NK-92 treated with Interleukin-12 subunit alpha and Interleukin-12 subunit beta, amount 100 ng/mL, for 24 hours (cell line): ENCODE data around the gene MEIOB.
"Not testable (repeated sequence)": the region's sequence is repeated elsewhere in the genome, so short reads cannot be mapped to it uniquely, and the experiment has no call there.

Experiments used
- DNase-seq: peaks from one replicate; lab custom pipeline; 2025; lab: John Stamatoyannopoulos, UW

Gene MEIOB

DNA sequence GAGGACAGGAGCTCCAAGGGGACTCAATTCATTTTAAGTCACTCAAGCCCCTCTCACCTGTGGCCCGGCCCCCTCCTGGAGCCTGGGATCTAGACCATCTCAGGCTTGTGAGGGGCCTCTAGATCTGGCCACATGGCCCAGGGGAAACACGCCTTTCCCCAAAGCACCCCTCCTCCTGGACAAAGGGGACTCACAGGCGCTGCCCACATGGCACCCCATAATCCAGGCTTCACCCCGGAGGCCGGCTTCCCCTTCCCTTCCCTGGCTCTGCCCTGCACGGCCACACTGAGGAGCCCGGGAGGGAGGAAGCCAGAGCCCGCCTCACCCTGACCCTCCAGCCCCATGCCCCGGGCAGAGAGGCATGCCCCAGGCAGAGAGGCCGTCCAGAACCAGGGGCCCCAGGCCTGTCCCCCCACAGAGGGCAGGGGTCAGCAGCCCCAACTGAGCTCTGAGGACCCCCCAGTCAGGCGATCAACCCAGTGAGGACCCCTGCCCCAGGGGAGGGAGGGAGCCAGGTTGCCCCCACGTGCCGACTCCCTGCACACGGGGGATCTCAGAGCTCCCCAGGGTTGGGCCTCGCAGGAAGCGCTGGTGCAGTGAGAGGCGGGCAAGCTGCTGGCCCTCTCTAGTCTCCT is 35.4 kb upstream of the MEIOB start:
- no peak for DNase-seq

DNA sequence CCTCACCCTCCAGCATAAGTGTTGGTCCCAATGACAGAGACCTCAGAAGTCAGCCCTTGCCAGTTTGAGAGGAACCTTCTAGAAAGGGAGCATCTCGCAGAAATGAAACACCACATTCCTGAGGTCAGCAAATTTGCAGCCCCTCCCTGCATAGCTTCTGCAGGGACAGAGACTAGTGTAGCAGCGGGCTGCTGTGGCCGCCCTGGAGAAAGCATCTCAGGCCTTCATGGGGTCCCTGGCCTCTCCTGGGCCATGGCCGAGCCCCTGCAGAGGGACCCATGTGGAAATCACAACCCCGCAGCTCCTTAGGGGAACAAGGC is 34.8 kb upstream of the MEIOB start:
- no peak for DNase-seq

DNA sequence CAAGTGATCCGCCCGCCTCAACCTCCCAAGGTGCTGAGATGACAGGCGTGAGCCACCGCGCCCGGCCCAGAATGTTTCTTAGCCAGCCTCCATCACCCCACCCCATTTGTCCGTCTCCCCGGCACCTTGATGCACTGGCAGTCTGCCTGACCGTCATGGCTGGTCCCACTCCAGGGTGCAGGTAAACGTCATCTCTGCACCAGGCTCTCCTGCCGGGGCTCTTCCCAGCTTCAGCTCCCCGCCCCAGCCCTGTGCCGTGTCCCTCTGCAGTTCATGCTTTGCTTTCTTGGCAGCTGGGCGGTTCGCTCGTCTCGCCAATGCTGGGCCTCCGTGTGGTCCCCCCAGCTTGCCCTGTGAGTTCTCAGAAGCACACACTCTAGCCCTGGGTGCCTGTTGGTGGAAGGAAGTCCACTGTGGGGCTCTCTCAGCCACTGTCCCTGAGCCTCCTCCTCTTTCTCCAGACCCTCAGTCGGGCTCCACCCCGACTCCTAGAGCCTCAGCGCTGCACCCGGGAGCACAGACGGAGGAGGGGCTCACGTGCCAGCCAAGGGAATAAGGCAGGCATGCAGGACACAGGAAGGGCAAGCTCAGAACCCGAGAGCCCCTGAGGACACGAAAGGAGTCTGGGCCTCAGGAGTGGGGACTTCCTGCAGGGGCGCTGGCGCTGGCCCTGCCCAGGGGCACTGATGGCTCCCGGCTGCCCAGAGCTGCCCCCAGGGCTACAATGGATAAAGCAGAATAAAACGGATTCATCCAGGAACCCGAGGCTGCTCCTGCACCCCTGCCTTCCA is 34.3 kb upstream of the MEIOB start:
- DNase-seq: no peak

DNA sequence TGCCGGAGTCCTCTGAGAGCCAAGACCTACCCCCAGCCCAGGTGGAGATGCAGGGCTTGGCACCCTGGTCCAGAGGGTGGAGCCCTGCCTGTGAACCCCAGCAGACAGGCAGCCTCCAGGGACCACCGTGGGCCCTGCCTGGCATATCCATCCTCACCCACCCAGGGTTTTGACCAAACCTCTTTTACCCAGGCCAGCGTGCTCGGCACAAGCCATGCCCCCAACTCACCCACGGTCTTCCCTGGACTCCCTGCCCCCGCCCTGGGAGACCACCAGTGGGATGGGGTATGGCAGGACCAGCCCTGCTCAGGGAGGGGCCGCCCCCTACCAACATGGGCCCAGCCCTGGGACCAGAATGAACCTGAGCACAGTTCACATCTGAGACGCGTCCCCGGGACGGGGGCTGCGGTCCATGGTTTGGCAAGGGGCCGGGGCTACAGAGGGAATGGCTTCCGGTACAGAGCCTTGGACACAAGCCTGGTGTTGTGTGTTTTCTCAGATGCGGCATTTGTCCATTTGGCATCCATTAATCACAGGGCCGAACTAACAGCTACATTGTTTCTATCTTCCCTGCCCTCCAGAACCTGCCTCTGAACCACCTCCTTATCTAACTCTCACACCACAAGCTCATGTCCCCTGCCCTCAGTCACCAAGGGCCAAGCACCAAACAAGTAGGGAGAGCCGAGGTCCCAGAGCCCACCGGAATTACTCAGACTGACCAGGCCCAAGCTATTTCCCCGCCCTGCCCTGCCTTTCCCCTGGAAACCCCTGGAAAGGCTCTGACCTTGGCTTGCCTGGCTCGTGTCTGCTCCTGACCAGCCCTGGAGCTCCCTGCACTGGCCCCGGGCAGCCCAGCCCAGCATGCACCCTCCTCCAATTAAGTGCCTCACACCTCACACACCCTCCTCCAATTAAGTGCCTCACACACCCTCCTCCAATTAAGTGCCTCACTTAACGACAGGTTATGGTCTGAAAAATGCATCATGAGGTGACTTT is 32.2 kb upstream of the MEIOB start:
- no peak for DNase-seq

DNA sequence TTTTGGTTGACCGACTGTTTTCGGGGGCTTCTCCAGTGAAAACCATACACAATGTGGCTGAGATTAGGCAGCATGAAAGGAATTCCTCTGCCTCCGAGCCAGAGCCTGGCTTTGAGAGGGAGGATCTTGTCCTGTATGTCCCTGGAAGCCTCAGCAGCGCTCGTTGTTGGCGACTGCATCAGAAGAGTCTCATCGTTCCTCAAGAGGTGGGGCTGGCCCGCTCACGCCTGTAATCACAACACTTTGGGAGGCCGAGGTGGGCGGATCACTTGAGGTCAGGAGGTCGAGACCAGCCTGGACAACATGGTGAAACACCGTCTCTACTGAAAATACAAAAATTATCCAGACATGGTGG is 31.2 kb upstream of the MEIOB start:
- DNase-seq: no peak

DNA sequence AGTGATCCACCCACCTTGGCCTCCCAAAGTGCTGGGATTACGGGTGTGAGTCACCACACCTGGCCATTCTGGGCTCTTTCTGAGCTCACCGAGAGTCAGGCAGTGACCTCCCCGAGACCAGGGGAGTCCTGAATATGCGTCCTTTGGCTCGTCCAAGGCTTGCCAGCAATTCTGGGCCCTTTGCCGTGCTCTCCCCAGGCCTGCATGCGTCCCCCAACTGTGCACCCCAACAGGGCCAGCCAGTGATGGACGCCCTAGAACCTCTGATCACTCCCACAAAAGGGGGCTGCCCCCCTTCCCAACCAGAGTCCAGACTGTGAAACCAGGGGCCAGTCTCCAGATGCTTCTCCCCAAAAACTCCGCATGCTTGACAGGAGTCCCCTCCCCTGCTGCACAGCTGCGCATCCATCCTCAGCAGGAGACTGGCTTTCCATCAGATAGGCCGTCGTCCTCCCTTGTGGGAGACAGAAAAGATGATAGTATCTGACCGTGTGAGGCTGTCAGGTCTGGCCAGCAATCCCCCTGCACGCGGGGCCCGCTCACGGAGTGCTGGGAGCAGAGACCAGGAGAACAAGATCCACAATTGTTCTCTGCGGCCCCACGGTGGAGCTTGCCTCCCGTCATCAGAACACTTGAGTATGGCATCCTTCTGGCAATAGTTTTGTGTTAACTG is 30.7 kb upstream of the MEIOB start:
- no peak for DNase-seq

DNA sequence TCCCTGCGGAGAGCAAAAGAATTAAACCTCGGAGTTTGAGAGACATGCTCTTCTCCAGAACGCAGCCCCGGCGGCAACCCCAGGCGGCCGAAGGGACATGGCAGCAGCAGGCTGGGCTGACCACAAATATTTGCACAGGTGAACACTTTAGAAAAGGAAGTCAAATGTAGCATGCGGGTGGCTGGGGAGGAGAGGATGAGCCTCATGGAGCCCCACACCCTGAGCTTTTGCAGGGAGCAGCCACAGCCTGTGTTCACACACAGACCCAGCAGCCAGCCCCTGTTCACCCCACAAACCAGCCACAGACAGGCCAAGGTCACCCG is 28.4 kb upstream of the MEIOB start:
- no peak for DNase-seq

DNA sequence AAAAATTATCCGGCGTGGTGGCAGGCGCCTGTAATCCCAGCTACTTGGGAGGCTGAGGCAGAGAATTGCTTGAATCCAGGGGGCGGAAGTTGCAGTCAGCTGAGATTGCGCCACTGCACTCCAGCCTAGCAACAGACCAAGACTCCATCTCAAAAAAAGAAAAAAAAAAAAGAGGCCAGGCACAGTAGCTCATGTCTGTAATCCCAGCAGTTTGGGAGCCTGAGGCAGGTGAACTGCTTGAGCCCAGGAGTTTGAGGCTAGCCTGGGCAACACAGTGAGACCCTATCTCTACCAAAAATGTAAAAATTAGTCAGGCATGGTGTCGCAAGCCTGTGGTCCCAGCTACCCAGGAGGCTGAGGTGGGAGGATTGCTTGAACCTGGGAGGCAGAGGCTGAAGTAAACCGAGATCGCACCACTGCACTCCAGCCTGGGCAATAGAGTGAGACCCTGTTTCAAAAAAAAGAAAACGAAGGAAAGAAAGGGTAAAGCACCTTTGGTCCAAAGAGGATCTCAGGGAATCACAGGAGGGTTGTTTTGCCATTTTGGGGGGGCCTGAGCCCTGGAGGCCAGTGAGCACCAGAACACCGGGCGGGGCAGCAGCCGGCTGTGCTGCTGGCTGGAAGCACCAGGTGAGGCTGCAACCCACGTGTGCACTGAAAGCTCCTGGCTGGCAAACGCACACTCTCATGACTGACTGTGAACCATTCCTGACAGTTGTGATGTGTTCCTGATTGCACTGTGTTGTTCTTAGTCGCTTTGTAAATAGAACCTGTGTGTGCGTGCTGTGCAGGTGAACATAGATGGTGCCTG is 27.9 kb upstream of the MEIOB start:
- DNase-seq: no peak

DNA sequence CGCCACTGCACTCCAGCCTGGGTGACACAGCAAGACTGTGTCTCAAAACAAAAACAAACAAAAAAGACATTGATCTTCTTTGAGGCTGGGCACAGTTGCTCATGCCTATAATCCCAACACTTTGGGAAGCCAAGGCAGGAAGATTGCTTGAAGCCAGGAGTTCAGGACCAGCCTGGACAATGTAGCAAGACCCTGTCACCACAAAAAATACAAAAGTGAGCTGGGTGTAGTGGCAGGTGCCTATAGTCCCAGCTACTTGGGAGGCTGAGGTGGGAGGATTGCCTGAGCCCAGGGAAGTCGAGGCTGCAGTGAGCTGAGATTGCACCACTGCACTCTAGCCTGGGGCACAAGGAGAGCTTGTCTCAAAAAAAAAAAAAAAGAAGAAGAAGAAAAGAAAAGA is 25.7 kb upstream of the MEIOB start:
- not testable (repeated sequence) for DNase-seq

DNA sequence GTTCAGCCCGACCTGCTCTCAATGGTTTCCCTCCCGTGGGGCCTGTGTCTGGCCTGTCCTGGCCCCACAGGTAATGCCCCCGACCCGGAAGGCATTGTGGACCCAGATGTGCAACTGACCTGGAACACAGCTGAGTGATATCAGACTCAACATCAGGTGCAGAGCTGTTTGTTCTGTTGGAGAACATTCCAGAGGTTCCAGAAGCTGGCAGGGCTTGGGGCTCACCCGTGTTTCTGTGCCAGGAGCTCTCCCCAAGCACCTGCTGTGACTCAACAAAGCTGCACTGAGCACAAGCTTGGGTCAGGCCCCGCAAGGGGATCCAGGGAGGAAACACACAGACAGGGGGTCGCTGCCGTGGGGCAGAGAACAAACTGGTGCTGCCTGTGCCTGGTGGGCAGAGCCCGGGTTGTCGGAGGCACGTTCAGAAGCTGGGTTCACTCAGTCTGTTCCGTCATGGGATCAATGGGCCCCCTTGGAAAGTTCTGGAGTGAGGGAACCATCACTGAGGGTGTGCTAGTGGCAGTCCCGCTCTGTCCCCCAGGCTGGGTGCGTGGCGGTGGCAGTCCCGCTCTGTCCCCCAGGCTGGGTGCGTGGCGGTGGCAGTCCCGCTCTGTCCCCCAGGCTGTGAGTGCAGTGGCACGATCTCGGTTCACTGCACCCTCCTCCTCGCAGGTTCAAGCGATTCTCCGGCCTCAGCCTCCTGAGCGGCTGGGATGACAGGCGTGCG is 24.1 kb upstream of the MEIOB start:
- no peak for DNase-seq

DNA sequence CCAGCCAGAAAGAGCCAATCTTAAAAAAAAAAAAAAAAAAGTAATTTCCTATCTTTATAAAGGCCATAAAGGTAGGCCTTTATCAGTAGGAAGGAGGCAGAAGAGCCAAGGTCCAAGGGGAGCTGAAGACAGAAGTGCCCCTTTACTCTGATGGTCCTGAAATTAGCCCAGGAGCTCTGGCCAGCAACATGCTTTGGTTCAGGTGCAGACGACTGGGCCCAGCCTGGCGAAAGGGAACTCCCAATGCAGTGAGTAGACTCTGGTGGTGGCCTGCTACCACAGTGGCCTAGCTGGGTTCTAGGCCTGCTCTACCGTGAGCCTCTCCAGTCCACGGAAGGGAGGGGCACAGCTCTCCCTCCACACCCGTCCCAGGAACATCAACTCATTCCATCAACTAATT is 23.1 kb upstream of the MEIOB start:
- DNase-seq: no peak

DNA sequence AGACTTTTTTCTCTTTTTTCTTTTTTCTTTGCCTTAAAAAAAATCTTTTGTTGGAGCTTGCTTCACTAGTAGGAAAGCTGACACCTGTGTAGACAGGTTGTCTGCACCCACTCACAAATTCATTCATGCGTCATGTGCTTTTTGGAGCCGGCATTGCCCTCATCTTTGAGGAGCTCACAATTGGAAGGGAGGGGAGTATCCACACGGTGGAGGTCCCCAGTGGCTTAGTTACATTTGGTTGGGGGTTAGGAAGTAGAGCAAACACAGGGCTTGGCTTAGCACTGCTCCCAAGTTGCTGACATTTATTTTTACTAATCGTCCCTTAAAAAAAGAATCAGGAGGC is 18.7 kb upstream of the MEIOB start:
- DNase-seq: no peak

DNA sequence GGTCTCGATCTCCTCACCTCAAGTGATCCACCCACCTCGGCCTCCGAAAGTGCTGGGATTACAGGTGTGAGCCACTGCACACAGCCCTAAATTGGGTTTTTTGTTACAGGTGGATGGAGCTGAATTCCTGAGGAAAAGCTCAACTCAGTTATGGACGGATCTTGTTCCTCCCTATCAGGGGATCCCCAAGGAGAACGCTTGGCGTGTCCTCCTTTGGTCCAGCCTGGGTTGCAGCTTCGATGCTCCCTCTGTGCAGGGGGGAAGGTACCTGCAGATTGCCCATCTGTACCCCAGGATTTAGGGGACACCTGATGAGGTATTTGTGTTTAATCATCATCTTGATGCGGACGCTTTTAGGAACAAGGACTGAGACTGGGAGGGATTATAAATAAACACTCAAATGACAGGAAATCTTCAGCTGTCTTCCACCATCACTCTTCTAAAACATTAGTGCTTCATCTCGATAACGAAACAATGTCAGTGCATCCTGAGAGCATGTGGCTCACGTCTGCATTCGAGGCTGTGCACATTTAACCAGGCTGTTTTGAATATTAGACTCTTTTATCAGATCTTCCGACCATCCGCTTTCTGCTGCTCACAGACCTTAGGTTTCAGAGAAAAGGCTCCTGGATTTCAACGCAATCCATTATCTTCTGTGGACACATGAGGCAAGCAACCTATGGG is 18.2 kb upstream of the MEIOB start:
- no peak for DNase-seq

DNA sequence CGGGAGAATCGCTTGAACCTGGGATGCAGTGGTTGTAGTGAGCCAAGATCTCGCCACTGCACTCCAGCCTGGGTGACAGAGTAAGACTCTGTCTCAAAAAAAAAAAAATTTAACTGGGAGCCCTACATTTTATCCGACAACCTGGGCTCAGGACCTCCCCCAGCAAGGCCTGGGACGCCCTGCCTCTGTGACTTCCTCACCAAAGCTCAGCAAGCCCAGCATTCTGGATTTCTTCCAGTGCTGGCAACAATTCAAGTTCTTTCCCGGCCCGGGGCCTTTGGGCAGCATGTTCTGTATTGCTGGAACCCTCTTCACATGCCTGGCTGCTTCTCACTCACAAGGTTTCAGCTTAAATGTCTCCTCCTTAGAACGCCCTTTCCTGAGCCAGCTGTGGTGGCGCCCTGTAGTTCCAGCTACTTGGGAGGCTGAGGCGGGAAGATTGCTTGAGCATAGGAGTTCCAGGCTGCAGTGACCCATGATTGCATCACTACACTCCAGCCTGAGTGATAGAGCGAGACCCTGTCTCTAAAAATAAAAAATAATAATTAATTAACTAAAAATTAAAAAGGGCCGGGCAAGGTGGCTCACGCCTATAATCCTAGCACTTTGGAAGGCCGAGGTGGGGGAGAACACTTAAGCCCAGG is 15.9 kb upstream of the MEIOB start:
- DNase-seq: no peak

DNA sequence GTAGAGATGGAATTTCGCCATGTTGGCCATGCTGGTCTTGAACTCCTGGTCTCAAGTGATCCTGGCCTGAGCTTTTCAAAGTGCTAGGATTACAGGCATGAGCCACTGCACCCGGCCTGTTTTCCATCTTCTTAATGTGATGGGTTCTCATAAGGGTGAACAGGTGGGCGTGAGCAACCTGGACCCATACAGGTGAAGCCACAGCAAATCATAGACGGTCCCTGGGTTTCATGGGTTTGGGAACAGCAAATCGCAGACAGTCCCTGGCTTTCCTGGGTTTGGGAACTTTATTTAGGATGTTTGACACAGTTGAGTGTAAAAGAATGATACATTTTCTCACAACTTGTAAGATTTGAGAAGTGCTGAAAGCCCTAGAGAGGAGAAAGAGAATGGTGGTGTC is 12.9 kb upstream of the MEIOB start:
- no peak for DNase-seq

DNA sequence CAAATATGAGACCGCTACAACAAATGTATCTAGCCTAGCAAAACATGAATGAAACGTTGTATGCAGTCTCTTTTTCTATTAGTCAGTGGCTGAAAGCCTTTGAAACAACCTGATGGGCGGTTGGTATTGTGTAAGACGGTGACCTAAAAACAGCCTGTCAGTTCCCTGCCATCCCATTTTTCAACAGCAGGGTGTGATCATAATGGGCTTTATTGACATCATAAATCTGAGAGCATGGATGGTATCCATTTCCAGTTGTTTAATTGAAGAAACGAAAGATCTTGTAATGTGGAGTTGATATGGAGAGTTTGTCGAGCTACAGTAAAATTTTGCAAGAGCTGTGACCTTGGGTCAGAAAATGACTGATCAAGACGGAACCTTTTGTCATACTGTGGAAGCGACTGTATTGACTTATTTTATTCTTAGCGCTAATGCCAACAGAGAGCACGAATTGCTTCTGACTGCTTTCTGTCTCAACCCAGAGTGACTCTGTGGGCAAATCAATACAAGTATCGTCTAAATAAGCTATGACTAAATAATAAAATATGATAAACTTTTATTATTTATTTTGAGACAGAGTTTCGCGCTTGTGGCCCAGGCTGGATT is 12.3 kb upstream of the MEIOB start:
- DNase-seq: no peak

DNA sequence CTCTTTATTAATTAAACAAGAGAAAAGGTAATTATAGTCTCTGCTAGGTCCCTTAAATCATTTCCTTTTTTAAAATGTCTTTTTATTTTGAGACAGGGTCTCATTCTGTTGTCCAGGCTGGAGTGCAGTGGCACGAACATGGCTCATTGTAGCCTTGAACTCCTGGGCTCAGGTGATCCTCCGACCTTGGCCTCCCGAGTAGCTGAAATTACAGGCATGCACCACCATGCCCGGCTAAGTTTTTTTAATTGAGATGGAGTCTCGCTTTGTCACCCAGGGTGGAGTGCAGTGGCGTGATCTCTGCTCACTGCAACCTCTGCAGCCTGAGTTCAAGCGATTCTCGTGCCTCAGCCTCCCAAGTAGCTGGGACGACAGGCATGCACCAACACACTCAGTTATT is 9.2 kb upstream of the MEIOB start:
- DNase-seq: not testable (repeated sequence)

DNA sequence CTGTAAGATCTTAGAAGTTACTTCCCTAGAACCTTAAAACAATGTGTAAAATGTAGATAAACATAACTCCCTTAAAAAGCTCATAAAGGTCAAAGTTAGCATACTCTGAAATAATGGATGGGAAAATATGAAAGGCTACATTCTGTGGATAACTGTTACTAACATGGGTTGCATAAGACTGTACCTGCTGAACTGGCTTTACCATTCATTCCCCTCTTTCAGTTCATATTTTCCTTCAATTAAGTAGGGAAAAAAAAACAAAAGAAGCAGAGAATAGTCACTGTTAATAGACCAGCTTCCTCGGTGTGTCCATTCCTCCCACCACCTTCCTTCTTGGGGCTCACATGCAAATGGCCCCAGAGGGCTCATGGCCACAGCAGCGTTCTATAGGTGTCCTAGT is 7.5 kb upstream of the MEIOB start:
- no peak for DNase-seq

DNA sequence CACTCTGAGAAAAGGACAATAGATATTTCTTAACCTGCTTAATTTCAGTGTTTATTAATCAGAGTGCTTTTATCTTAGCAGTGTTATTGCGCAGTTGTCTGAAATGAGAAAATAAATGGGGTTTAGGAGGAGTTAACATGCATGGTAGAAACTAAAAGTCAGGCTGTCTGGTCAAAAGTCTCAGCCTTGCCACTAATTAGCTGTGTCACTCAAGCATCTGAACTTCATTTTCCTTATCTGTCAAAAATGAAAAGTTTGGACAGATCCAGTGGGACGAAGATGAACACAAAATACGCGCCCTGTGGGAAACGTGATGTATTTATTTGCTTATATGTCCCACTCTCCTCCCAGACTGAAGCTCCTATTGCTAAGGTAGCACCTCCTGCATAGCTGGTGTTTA is 6.3 kb upstream of the MEIOB start:
- no peak for DNase-seq

DNA sequence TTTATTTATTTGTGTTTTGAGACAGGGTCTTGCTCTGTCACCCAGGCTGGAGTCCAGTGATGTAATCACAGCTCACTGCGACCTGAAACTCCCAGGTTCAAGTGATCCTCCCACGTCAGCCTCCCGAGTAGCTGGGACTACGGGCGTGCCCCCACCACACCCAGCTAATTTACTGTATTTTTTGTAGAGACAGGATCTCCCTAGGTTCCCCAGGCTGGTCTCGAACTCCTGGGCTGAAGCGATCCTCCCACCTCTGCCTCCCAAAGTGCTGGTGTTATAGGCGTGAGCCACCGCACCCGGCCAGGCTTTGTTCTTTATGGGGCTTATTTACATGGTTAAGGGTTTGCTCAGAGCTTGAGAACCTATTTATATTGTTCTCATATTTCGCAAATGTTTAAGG is 5.8 kb upstream of the MEIOB start:
- no peak for DNase-seq
